HEK293T (cell line): ENCODE measurements around the gene KBTBD4.

Source experiments
- CTCF ChIA-PET: fragments of 350-600 bp; formaldehyde crosslinking; extraction: SDS; loops from one replicate; lab custom pipeline; 2021; ENCODE audit warnings: antibody characterized with exemption, inconsistent platforms; lab: Yijun Ruan, JAX
- POLR2A ChIA-PET: fragments of 350-600 bp; formaldehyde crosslinking; extraction: SDS; loops from one replicate; lab custom pipeline; 2020; ENCODE audit warnings: antibody characterized with exemption, inconsistent platforms; lab: Yijun Ruan, JAX
- DNase-seq: peaks from one replicate; pipeline ENCODE4 v3.0.0; 2012; ENCODE audit warnings: mixed read lengths; ENCODE audit errors: extremely low spot score
- ARNT ChIP-seq: fragments of 450-650 bp; IDR thresholded peaks from 2 replicates; pipeline ENCODE4 v1.6.1; 2017; ENCODE audit warnings: mild to moderate bottlenecking
- BHLHE40 ChIP-seq: fragments of 450-650 bp; IDR thresholded peaks from 2 replicates; pipeline ENCODE4 v1.6.1; 2016; ENCODE audit warnings: mild to moderate bottlenecking, moderate library complexity, borderline replicate concordance
- CTBP1 ChIP-seq: fragments of 450-650 bp; IDR thresholded peaks from 2 replicates; pipeline ENCODE4 v1.6.1; 2016; ENCODE audit warnings: borderline replicate concordance
- ELF4 ChIP-seq: fragments of 450-650 bp; IDR thresholded peaks from 2 replicates; pipeline ENCODE4 v1.6.1; 2017; ENCODE audit warnings: antibody characterized with exemption
- FOXA1 ChIP-seq: fragments of 450-650 bp; IDR thresholded peaks from 2 replicates; pipeline ENCODE4 v1.6.1; 2016; ENCODE audit warnings: mild to moderate bottlenecking
- FOXK2 ChIP-seq: fragments of 450-650 bp; IDR thresholded peaks from 2 replicates; pipeline ENCODE4 v1.6.1; 2016; ENCODE audit warnings: mild to moderate bottlenecking
- FOXM1 ChIP-seq: fragments of 450-650 bp; IDR thresholded peaks from 2 replicates; pipeline ENCODE4 v1.6.1; 2017; ENCODE audit warnings: mild to moderate bottlenecking, borderline replicate concordance
- HDGF ChIP-seq: fragments of 450-650 bp; IDR thresholded peaks from 2 replicates; pipeline ENCODE4 v1.6.1; 2017; ENCODE audit warnings: antibody characterized with exemption, borderline replicate concordance
- L3MBTL2 ChIP-seq: fragments of 450-650 bp; conservative IDR thresholded peaks from 2 replicates; pipeline ENCODE4 v1.6.1; 2016; ENCODE audit warnings: mild to moderate bottlenecking
- LEF1 ChIP-seq: fragments of 450-650 bp; IDR thresholded peaks from 2 replicates; pipeline ENCODE4 v1.6.1; 2017; ENCODE audit warnings: mild to moderate bottlenecking, borderline replicate concordance
- NFRKB ChIP-seq: fragments of 450-650 bp; IDR thresholded peaks from 2 replicates; pipeline ENCODE4 v1.6.1; 2016; ENCODE audit warnings: mild to moderate bottlenecking, moderate library complexity
- PKNOX1 ChIP-seq: fragments of 450-650 bp; IDR thresholded peaks from 2 replicates; pipeline ENCODE4 v1.6.1; 2016
- SP1 ChIP-seq: fragments of 450-650 bp; IDR thresholded peaks from 2 replicates; pipeline ENCODE4 v1.6.1; 2017
- SUZ12 ChIP-seq: fragments of 450-650 bp; IDR thresholded peaks from 2 replicates; pipeline ENCODE4 v1.6.1; 2016; ENCODE audit warnings: mild to moderate bottlenecking
- TARDBP ChIP-seq: fragments of 450-650 bp; IDR thresholded peaks from 2 replicates; pipeline ENCODE4 v1.6.1; 2016
- ZNF384 ChIP-seq: fragments of 450-650 bp; IDR thresholded peaks from 2 replicates; pipeline ENCODE4 v1.6.1; 2016

KBTBD4 gene

GRCh38 chr11:47578524-47579494 lies at the start of gene KBTBD4, which contains the start of gene NDUFS3:
TSS of gene KBTBD4 (minus strand) at chr11:47578970. CDS start at chr11:47578951, 19 bp downstream.
TSS of gene NDUFS3 (plus strand) at chr11:47579074. CDS start at chr11:47579092, 18 bp downstream.
- peak; percentile 87 for DNase-seq
- CTCF ChIA-PET: no interaction called here
- POLR2A ChIA-PET: interaction anchor here (1.2 to 3.6 kb wide), 4 partner anchors 10 to 82 kb away, joined by 3 to 20 read pairs (median 4); partner anchors contain the start of gene PTPMT1
- TF ChIP-seq CTBP1 (peak; percentile 99), ARNT (peak; percentile 71), HDGF (no peak), LEF1 (peak; percentile 84), L3MBTL2 (peak; percentile 48; the same call in 1 of the 2 replicates), PKNOX1 (peak; percentile 94), TARDBP (peak; percentile 32; the same call in 1 of the 2 replicates), SP1 (no peak), NFRKB (peak; percentile 99), ELF4 (peak; percentile 90), SUZ12 (no peak), ZNF384 (no peak)

GRCh38 chr11:47628026-47628425 lies 49.3 kb upstream of the KBTBD4 start:
- ChIA-PET POLR2A (no interaction called here), CTCF (no interaction called here)
- no peak for TF ChIP-seq SUZ12
- no peak for TF ChIP-seq ARNT
- no peak for TF ChIP-seq LEF1
- TF ChIP-seq ZNF384: no peak
- TF ChIP-seq SP1: no peak
- no peak for TF ChIP-seq HDGF
- TF ChIP-seq FOXK2: no peak
- TF ChIP-seq PKNOX1: no peak
- no peak for TF ChIP-seq BHLHE40
- no peak for TF ChIP-seq L3MBTL2
- TF ChIP-seq FOXM1: no peak
- TF ChIP-seq TARDBP: no peak
- no peak for TF ChIP-seq ELF4
- no peak for TF ChIP-seq FOXA1
- TF ChIP-seq CTBP1: no peak
- TF ChIP-seq NFRKB: no peak
- DNase-seq: no peak

GRCh38 chr11:47626234-47626633 lies 47.5 kb upstream of the KBTBD4 start:
- ChIA-PET POLR2A (no interaction called here), CTCF (interaction anchor here (0.7 kb wide), 1 partner anchor 73 kb away, joined by 3 read pairs; no protein-coding TSS in a partner anchor)
- TF ChIP-seq TARDBP: no peak
- DNase-seq: no peak

GRCh38 chr11:47620836-47621378 lies 42.1 kb upstream of the KBTBD4 start:
- CTCF ChIA-PET: no interaction called here
- no peak for DNase-seq
- no peak for TF ChIP-seq CTBP1
- TF ChIP-seq LEF1: no peak
- TF ChIP-seq SUZ12: no peak
- no peak for TF ChIP-seq L3MBTL2
- TF ChIP-seq NFRKB: no peak
- TF ChIP-seq SP1: no peak
- no peak for TF ChIP-seq FOXK2
- POLR2A ChIA-PET: no interaction called here

GRCh38 chr11:47617417-47617809 lies 38.6 kb upstream of the KBTBD4 start:
- POLR2A ChIA-PET: no interaction called here

More at GRCh38 chr11:47617417-47617809, 38.6 kb upstream of the KBTBD4 start:
- TF ChIP-seq NFRKB (no peak), PKNOX1 (no peak), ZNF384 (no peak), SUZ12 (no peak), ELF4 (no peak), CTBP1 (no peak), L3MBTL2 (no peak), FOXA1 (no peak), SP1 (no peak)
- no peak for DNase-seq
- CTCF ChIA-PET: interaction anchor here (0.6 to 1.0 kb wide), 2 partner anchors 52 to 109 kb away, joined by 3 to 6 read pairs; partner anchors contain the start of gene PTPMT1
